ENCODE data around the gene GLT6D1. TPM values are rescaled to one million over a fixed set of nuclear protein-coding genes. Genes with fewer than 3 reads are reported as not detected.

The GLT6D1 gene
- total and polyA plus RNA-seq, 2 donors (not counting 3 experiments of a cell fraction or from before 2014, with no cell fraction given), result not detected

DNA sequence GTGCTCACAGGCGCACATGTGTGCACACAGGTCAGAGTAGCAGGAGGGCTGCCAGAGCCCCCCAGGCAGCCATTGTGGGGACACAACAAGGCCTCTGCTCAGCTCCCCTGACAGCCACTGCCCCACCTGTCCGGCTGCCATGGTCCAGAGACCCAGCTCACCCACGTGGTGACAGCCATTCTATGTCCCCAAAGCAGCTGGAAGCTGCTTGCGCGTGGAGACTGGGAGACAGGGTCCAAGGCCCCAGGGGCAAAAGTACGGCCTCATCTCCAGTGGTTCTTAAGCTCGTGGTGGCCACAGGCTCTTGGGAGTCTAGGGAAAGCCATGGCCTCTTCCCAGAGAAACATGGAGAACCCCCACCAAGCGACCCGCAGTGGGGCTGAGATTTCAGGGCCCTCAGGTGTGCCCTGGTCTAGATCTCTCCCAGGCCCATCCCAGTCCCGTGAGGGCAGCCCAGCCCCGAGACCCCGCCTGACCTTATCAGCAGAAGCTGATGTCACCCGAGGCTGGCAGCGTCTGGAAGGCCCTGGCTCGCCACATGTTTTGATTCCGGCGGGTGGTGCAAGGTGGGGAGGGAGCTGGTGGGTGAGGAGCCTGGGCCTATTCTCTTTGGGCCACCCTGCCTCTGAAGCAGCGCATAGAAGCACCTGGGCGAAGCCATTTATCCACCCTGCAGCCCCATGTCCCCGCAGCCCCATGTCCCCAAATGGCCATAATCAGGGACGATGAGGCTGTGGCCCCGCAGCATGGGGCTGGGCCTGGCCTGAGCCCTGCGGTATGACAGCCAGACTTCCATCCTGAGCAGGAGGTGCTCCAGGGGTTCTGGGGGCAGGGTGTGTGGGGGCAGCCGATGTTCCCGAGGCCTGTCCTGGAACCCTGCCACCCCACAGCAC is 31.7 kb downstream of the GLT6D1 start:
- CTCF ChIA-PET, result interaction anchor here (1.2 to 1.3 kb wide), 2 partner anchors 9 kb away, joined by 4 to 5 read pairs; no protein-coding TSS in a partner anchor
- Histone ChIP-seq H3K9ac (replicated peaks; ENCODE audit: extremely low read depth, insufficient read depth, low read length) (no peak overlapping the region), H3K4me1 (ENCODE audit: control insufficient read depth, extremely low read depth, insufficient read depth, low read length) (no peaks in the 10 kb centered on the region), H3K79me2 (ENCODE audit: control insufficient read depth, insufficient read depth, low read length) (no peaks in the 10 kb centered on the region), H3K4me2 (ENCODE audit: insufficient read depth, low read length) (no peak overlapping the region), H3K36me3 (ENCODE audit: control insufficient read depth in 2 of 2, extremely low read depth in 1 of 2, insufficient read depth in 2 of 2, low read length in 2 of 2) (no peaks in the 10 kb centered on the region), H3K27me3 (ENCODE audit: control insufficient read depth in 2 of 2, insufficient read depth in 2 of 2, low read length in 2 of 2) (no peaks in the 10 kb centered on the region), H3K9me3 (replicated peaks; ENCODE audit: control insufficient read depth, insufficient read depth, low read length) (no peaks in the 10 kb centered on the region), H3K27ac (ENCODE audit: insufficient read depth, low read depth, low read length) (no peak overlapping the region), H3K4me3 (replicated peaks in 1 of 3; ENCODE audit: insufficient read depth in 1 of 3, low read depth in 1 of 3, low read length in 3 of 3) (no peak overlapping the region), H3K9me1 (replicated peaks; ENCODE audit: control insufficient read depth, extremely low read depth, insufficient read depth, low read length) (no peaks in the 10 kb centered on the region), H4K20me1 (replicated peaks; ENCODE audit: control insufficient read depth, extremely low read depth, insufficient read depth, low read length) (no peaks in the 10 kb centered on the region), H2AFZ (ENCODE audit: low read depth, low read length) (no peak overlapping the region)
- POLR2A ChIA-PET, result no interaction called here
- BruUV-seq (replicated peaks), result no TSS peak
- TF ChIP-seq FOS (IDR thresholded peaks at IDR 0.05; ENCODE audit: borderline replicate concordance, insufficient read depth, low read length) (no peak), POLR2A (IDR thresholded peaks at IDR 0.05; ENCODE audit: low read depth, low read length) (no peak), GATA2 (IDR thresholded peaks at IDR 0.05; ENCODE audit: insufficient read depth, insufficient read length, low read depth, low read length) (no peak), JUN (IDR thresholded peaks at IDR 0.05; ENCODE audit: borderline replicate concordance, insufficient read depth, insufficient read length, low read depth) (no peak), EZH2 (IDR thresholded peaks at IDR 0.05; ENCODE audit: borderline replicate concordance, low read depth, low read length, severe bottlenecking) (no peak), POLR2AphosphoS5 (IDR thresholded peaks at IDR 0.05; ENCODE audit: insufficient read depth, low read depth, low read length) (no peak), MYC (IDR thresholded peaks at IDR 0.05; ENCODE audit: low read depth, low read length) (no peak)
- TF ChIP-seq, protein P1, sequence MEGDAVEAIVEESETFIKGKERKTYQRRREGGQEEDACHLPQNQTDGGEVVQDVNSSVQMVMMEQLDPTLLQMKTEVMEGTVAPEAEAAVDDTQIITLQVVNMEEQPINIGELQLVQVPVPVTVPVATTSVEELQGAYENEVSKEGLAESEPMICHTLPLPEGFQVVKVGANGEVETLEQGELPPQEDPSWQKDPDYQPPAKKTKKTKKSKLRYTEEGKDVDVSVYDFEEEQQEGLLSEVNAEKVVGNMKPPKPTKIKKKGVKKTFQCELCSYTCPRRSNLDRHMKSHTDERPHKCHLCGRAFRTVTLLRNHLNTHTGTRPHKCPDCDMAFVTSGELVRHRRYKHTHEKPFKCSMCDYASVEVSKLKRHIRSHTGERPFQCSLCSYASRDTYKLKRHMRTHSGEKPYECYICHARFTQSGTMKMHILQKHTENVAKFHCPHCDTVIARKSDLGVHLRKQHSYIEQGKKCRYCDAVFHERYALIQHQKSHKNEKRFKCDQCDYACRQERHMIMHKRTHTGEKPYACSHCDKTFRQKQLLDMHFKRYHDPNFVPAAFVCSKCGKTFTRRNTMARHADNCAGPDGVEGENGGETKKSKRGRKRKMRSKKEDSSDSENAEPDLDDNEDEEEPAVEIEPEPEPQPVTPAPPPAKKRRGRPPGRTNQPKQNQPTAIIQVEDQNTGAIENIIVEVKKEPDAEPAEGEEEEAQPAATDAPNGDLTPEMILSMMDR (IDR thresholded peaks at IDR 0.05; ENCODE audit: extremely low read depth in 1 of 2, insufficient read depth in 1 of 2, low read depth in 1 of 2, low read length in 2 of 2), result no peak
- TF ChIP-seq, protein P2, sequence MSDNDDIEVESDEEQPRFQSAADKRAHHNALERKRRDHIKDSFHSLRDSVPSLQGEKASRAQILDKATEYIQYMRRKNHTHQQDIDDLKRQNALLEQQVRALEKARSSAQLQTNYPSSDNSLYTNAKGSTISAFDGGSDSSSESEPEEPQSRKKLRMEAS (IDR thresholded peaks at IDR 0.05; ENCODE audit: insufficient read depth, insufficient read length), result no peak
- intact Hi-C loops (cut with micrococcal nuclease), result loop anchor here (10.0 kb wide), 2 partner anchors 317 to 677 kb away; no protein-coding TSS in a partner anchor
- FAIRE-seq (no peak), DNase-seq (ENCODE audit: low read depth, low spot score) (no peak)
- dilution Hi-C loops (cut with MboI; ENCODE audit: extremely low pct_ligation_motif_present, low sequenced_read_pairs), result no loop called here
